MCF 10A (cell line): ENCODE results near the gene TAS2R5. TPM values are rescaled to one million over a fixed set of nuclear protein-coding genes. Genes with fewer than 3 reads are reported as not detected.
A peak's percentile ranks its signal among the peaks of the same experiment; 100 is the strongest.

Experiments
- BruUV-seq: library from RNA; stranded (reverse); fragments of 400-500 nt; replicated peaks from 2 replicates; lab custom pipeline; 2021; lab: Mats Ljungman, UMichigan
- CTCF ChIA-PET: fragments of 300-600 bp; sonication (Branson Sonifier 250); formaldehyde crosslinking; extraction: SDS; loops from one replicate; lab custom pipeline; 2021; ENCODE audit warnings: antibody characterized with exemption, inconsistent platforms; lab: Yijun Ruan, JAX
- POLR2A ChIA-PET: fragments of 300-600, 350-650 bp; sonication (Branson Sonifier 250); formaldehyde crosslinking; extraction: SDS; loops from one replicate; lab custom pipeline; 2020; ENCODE audit warnings: antibody characterized with exemption, inconsistent platforms; lab: Yijun Ruan, JAX
- DNase-seq: peaks from one replicate; pipeline ENCODE4 v3.0.0-alpha.2; 2018; ENCODE audit not compliant: unreplicated experiment
- H3K27ac Mint-ChIP-seq: one replicate; pipeline ENCODE4 v1.8.0; 2022; ENCODE audit warnings: mild to moderate bottlenecking, low read depth, mixed read lengths; ENCODE audit not compliant: unreplicated experiment
- H3K27me3 Mint-ChIP-seq: one replicate; pipeline ENCODE4 v1.8.0; 2022; ENCODE audit warnings: mixed read lengths; ENCODE audit not compliant: insufficient read depth, unreplicated experiment
- H3K36me3 Mint-ChIP-seq: one replicate; pipeline ENCODE4 v1.8.0; 2022; ENCODE audit warnings: mild to moderate bottlenecking, moderate library complexity, mixed read lengths; ENCODE audit not compliant: insufficient read depth, unreplicated experiment
- H3K4me1 Mint-ChIP-seq: one replicate; pipeline ENCODE4 v1.8.0; 2022; ENCODE audit warnings: mixed read lengths; ENCODE audit not compliant: insufficient read depth, unreplicated experiment
- H3K4me3 Mint-ChIP-seq: one replicate; pipeline ENCODE4 v1.8.0; 2022; ENCODE audit warnings: mild to moderate bottlenecking, moderate library complexity, mixed read lengths; ENCODE audit not compliant: unreplicated experiment
- H3K9me3 Mint-ChIP-seq: one replicate; pipeline ENCODE4 v1.8.0; 2022; ENCODE audit warnings: mixed read lengths; ENCODE audit not compliant: unreplicated experiment
- intact Hi-C: fragments of 100-400 bp; cut with micrococcal nuclease; formaldehyde crosslinking; loops from 2 replicates; pipeline ENCODE4 v1.14.1; 2022
- total RNA-seq: library from RNA; stranded (reverse); gene quantifications from 2 replicates; pipeline ENCODE4 v1.2.3, GENCODE V29; 2022
- TF ChIP-seq, protein P1 (sequence below): fragments of 200-600 bp; IDR thresholded peaks from one replicate; pipeline ENCODE4 v1.8.0; 2022; ENCODE audit warnings: antibody characterized with exemption, mild to moderate bottlenecking; ENCODE audit not compliant: unreplicated experiment

The TAS2R5 gene
- total RNA-seq, 1 experiment from 2014 or later = 3.7 TPM

DNA sequence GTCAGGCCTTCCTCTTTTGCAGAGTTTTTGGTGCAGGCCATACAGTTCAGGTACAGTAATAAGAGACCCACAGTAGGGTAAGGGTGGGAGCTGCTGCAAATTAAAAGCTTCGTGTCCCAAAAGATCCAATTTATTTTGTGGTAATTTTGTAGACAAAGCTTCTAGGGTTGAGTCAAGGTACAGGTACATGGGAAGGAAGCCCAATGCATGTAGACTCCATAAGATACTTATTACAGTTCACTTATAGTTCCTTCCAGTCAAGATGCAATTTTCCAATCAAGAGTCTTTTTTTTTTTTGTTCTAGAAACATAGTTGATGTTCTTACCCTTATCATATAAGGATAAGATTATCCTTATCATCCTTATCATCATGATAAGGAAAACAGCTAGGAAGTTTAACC lies 13.6 kb upstream of the TAS2R5 start, which contains the start of gene TAS2R4:
Gene TAS2R4 (plus strand): TSS at position 301 of the 400 bp plus-strand sequence. CDS start 1,815 bp downstream, outside the sequence.
- POLR2A ChIA-PET = interaction anchor here (0.6 kb wide), 1 partner anchor 908 kb away, joined by 4 read pairs; no protein-coding TSS in a partner anchor
- BruUV-seq = no TSS peak
- Mint-ChIP-seq H3K27me3 (no peaks in the 10 kb centered on the region), H3K4me3 (no peak within 1 kb of the TSS), H3K4me1 (no peaks in the 10 kb centered on the region), H3K36me3 (peaks cover 30% of the 10 kb centered on the region), H3K9me3 (no peaks in the 10 kb centered on the region), H3K27ac (no peak within 1 kb of the TSS)
- DNase-seq = no peak
- intact Hi-C loops = no loop called here
- TF ChIP-seq, protein P1, sequence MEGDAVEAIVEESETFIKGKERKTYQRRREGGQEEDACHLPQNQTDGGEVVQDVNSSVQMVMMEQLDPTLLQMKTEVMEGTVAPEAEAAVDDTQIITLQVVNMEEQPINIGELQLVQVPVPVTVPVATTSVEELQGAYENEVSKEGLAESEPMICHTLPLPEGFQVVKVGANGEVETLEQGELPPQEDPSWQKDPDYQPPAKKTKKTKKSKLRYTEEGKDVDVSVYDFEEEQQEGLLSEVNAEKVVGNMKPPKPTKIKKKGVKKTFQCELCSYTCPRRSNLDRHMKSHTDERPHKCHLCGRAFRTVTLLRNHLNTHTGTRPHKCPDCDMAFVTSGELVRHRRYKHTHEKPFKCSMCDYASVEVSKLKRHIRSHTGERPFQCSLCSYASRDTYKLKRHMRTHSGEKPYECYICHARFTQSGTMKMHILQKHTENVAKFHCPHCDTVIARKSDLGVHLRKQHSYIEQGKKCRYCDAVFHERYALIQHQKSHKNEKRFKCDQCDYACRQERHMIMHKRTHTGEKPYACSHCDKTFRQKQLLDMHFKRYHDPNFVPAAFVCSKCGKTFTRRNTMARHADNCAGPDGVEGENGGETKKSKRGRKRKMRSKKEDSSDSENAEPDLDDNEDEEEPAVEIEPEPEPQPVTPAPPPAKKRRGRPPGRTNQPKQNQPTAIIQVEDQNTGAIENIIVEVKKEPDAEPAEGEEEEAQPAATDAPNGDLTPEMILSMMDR = no peak
- CTCF ChIA-PET = interaction anchor here (0.6 to 3.9 kb wide), 6 partner anchors 10 to 683 kb away, joined by 3 to 30 read pairs (median 4); no protein-coding TSS in a partner anchor

DNA sequence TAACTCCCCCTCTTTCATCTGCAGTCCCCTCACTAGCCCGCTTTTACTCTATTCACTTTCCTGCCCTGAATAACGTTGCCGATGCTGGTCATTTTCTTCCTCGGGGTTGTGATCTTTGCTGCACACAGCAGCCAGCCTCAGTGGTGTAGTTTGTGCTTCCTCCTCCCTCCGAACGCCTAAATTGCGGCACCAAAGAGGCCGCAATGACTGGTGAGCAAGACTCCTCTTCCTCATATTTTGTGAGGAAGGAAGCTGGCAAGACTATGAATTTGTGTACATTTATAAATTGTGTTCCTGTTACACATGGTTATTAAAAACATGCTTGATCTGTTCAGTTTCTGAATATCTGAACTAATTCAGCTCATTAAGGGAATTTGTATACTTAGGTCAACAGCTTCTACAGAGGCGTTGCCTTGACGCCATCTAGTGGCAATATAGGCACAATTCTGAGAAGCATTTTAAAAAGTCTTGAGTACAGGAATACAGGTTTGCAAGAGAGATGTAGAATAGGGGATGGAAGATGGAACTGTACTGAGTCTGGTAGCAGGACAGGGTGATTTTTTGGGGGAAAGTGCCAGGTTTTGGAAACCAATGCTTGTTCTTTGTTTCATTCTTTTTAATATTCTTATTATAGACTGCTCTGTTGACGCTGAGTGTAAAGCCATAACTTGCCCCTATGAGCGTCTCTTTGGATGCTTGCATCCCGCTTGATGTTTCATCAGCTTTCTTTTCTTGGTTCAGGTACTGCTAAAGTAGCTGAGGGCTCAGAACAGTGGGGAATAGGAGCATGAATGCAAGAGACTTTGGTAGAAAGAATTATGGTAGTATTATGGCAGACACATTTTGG lies 4.1 kb upstream of the TAS2R5 start:
- no peaks in the 10 kb centered on the region for H3K27me3 Mint-ChIP-seq
- H3K4me1 Mint-ChIP-seq = no peaks in the 10 kb centered on the region
- peak; percentile 62 for DNase-seq
- TF ChIP-seq, protein P1 = peak; percentile 54
- H3K27ac Mint-ChIP-seq = no peak overlapping the region
- BruUV-seq = no TSS peak
- no peaks in the 10 kb centered on the region for H3K9me3 Mint-ChIP-seq
- H3K4me3 Mint-ChIP-seq = no peak overlapping the region
- intact Hi-C loops = no loop called here
- POLR2A ChIA-PET = interaction anchor here (1.4 kb wide), 1 partner anchor 16 kb away, joined by 5 read pairs; no protein-coding TSS in a partner anchor
- CTCF ChIA-PET = interaction anchor here (0.6 to 2.3 kb wide), 41 partner anchors 9 to 505 kb away, joined by 3 to 30 read pairs (median 5); partner anchors contain the start of genes DENND11, PRSS37, TAS2R3 and TAS2R4
- H3K36me3 Mint-ChIP-seq = peaks cover 25% of the 10 kb centered on the region

DNA sequence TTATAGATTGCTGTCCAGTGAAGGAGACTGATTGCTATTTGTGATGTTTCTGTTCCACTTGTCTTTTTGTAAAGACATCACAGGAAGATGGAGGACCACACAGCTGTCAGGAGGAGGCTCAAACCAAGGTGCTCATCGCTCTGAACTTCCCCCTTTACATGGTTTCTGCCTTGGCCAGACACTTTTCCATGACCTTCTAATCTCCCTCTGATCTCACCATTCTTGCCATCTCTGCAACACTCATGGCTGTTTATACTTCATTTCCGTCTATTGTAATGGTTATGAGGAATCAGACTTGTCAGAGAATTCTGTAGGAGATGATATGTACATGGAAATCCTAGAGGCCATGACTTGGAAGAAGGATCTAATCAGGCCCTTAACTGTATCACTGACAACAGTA lies 1.7 kb upstream of the TAS2R5 start:
- TF ChIP-seq, protein P1 = no peak
- H3K27me3 Mint-ChIP-seq = no peaks in the 10 kb centered on the region
- H3K36me3 Mint-ChIP-seq = peaks cover 30% of the 10 kb centered on the region
- ChIA-PET POLR2A (interaction anchor here (1.1 kb wide), 1 partner anchor 9 kb away, joined by 4 read pairs; no protein-coding TSS in a partner anchor), CTCF (no interaction called here)
- no peak overlapping the region for H3K27ac Mint-ChIP-seq
- H3K4me1 Mint-ChIP-seq = no peaks in the 10 kb centered on the region
- DNase-seq = no peak
- no peaks in the 10 kb centered on the region for H3K9me3 Mint-ChIP-seq
- intact Hi-C loops = no loop called here
- no TSS peak for BruUV-seq
- H3K4me3 Mint-ChIP-seq = no peak overlapping the region

DNA sequence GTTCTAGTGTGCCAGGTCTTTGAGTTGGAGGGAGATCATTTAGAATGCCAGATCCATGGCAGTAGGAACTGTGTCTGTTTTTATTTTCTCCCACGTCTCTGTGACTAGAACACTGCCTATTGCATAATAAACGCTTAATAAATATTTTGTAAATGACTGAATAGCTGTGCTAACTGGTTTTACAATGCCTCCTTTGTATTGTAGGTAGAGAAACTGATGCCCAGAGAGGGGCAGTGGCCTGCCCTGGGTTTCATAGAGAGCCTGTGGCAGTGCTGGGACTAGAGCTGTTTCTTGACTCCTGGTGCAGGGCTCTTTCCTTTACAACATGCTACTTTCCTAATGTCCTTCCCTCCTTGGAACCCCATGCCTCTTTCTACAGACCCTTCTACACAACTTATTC lies 2.5 kb downstream of the TAS2R5 start:
- Mint-ChIP-seq H3K27me3 (no peaks in the 10 kb centered on the region), H3K27ac (no peak overlapping the region), H3K4me3 (no peak overlapping the region), H3K36me3 (peaks cover 44% of the 10 kb centered on the region), H3K4me1 (no peaks in the 10 kb centered on the region), H3K9me3 (no peaks in the 10 kb centered on the region)
- TF ChIP-seq, protein P1 = no peak
- ChIA-PET CTCF (no interaction called here), POLR2A (interaction anchor here (0.6 kb wide), 1 partner anchor 13 kb away, joined by 3 read pairs; no protein-coding TSS in a partner anchor)
- DNase-seq = no peak
- no TSS peak for BruUV-seq
- intact Hi-C loops = no loop called here
